ENCODE data around the gene RPL36AL.

RPL36AL gene

GRCh38 chr14:49585803-49586672, 34.4 kb downstream of the RPL36AL start, which contains the start of gene RPS29:
Gene RPS29 (minus strand): TSS chr14:49586380. CDS start chr14:49586346, 34 bp downstream.
- no peak for TF ChIP-seq CTCF (IDR thresholded peaks at IDR 0.05; ENCODE audit: low read length, missing control alignments)
- DNase-seq (ENCODE audit: low read depth), result peak; percentile 100
- H3K4me3 ChIP-seq (replicated peaks; ENCODE audit: low read depth, low read length), result peak within 1 kb of the TSS; percentile 71

- peak; percentile 40 for DNase-seq (ENCODE audit: low read depth)
- peak overlapping the region; percentile 71 for H3K4me3 ChIP-seq (replicated peaks; ENCODE audit: low read depth, low read length)
These were observed 35.3 kb downstream of the RPL36AL start for GRCh38 chr14:49584981-49585640.

GRCh38 chr14:49584058-49584457, 36.4 kb downstream of the RPL36AL start:
- no peak for TF ChIP-seq CTCF (IDR thresholded peaks at IDR 0.05; ENCODE audit: low read length, missing control alignments)
- peak overlapping the region; percentile 71 for H3K4me3 ChIP-seq (replicated peaks; ENCODE audit: low read depth, low read length)
- no peak for DNase-seq (ENCODE audit: low read depth)

GRCh38 chr14:49583629-49584028, 36.8 kb downstream of the RPL36AL start:
- no peak for DNase-seq (ENCODE audit: low read depth)
- TF ChIP-seq CTCF (IDR thresholded peaks at IDR 0.05; ENCODE audit: low read length, missing control alignments), result no peak
- no peak overlapping the region for H3K4me3 ChIP-seq (replicated peaks; ENCODE audit: low read depth, low read length)

- no peak for DNase-seq (ENCODE audit: low read depth)
- no peak for TF ChIP-seq CTCF (IDR thresholded peaks at IDR 0.05; ENCODE audit: low read length, missing control alignments)
- no peak overlapping the region for H3K4me3 ChIP-seq (replicated peaks; ENCODE audit: low read depth, low read length)
These were observed 38.1 kb downstream of the RPL36AL start for GRCh38 chr14:49582113-49582977.

GRCh38 chr14:49581209-49582112, 39.0 kb downstream of the RPL36AL start:
- DNase-seq (ENCODE audit: low read depth), result no peak
- TF ChIP-seq CTCF (IDR thresholded peaks at IDR 0.05; ENCODE audit: low read length, missing control alignments), result no peak
- no peak overlapping the region for H3K4me3 ChIP-seq (replicated peaks; ENCODE audit: low read depth, low read length)
